ENCODE data around the gene KLF1.
"Not testable (repeated sequence)": the region's sequence is repeated elsewhere in the genome, so short reads cannot be mapped to it uniquely, and the experiment has no call there.

Gene KLF1

GRCh38 chr19:12891553-12892021 is 4.6 kb upstream of the KLF1 start:
- no peak for DNase-seq (ENCODE audit: extremely low read depth in 1 of 2, low read depth in 1 of 2)

- peak; percentile 89 to 96 for DNase-seq (ENCODE audit: extremely low read depth in 1 of 2, low read depth in 1 of 2)
These were observed 4.0 kb upstream of the KLF1 start, which contains the start of gene GCDH for GRCh38 chr19:12890787-12891552. TSS of gene GCDH (plus strand) at chr19:12891160. CDS start at chr19:12891305, 145 bp downstream.

- DNase-seq (ENCODE audit: extremely low read depth in 1 of 2, low read depth in 1 of 2): not testable (repeated sequence)
These were observed 3.3 kb upstream of the KLF1 start for GRCh38 chr19:12890299-12890786.

GRCh38 chr19:12888006-12888603 is 1.1 kb upstream of the KLF1 start:
- no peak for DNase-seq (ENCODE audit: extremely low read depth in 1 of 2, low read depth in 1 of 2)

GRCh38 chr19:12886651-12886968 is 391 bp downstream of the KLF1 start:
- no peak for DNase-seq (ENCODE audit: extremely low read depth in 1 of 2, low read depth in 1 of 2)

- no peak for DNase-seq (ENCODE audit: extremely low read depth in 1 of 2, low read depth in 1 of 2)
These were observed 1.0 kb downstream of the KLF1 start for GRCh38 chr19:12885749-12886650.

- peak; percentile 60 to 71 for DNase-seq (ENCODE audit: extremely low read depth in 1 of 2, low read depth in 1 of 2)
These were observed 1.9 kb downstream of the KLF1 start for GRCh38 chr19:12884926-12885748.

- DNase-seq (ENCODE audit: extremely low read depth in 1 of 2, low read depth in 1 of 2): no peak
These were observed 2.4 kb downstream of the KLF1 start for GRCh38 chr19:12884627-12884925.

GRCh38 chr19:12884202-12884601 is 2.8 kb downstream of the KLF1 start:
- no peak for DNase-seq (ENCODE audit: extremely low read depth in 1 of 2, low read depth in 1 of 2)

GRCh38 chr19:12882589-12882988 is 4.4 kb downstream of the KLF1 start:
- DNase-seq (ENCODE audit: extremely low read depth in 1 of 2, low read depth in 1 of 2): no peak

- DNase-seq (ENCODE audit: extremely low read depth in 1 of 2, low read depth in 1 of 2): peak; percentile 72 to 74
These were observed 5.7 kb downstream of the KLF1 start, which contains the start of gene DNASE2 for GRCh38 chr19:12881172-12881808. TSS of gene DNASE2 (minus strand) at chr19:12881449. CDS start at chr19:12881375, 74 bp downstream.

- DNase-seq (ENCODE audit: extremely low read depth in 1 of 2, low read depth in 1 of 2): no peak
These were observed 6.3 kb downstream of the KLF1 start for GRCh38 chr19:12880551-12881171.

- no peak for DNase-seq (ENCODE audit: extremely low read depth in 1 of 2, low read depth in 1 of 2)
These were observed 11.9 kb downstream of the KLF1 start for GRCh38 chr19:12875086-12875485.

- no peak for DNase-seq (ENCODE audit: extremely low read depth in 1 of 2, low read depth in 1 of 2)
These were observed 12.9 kb downstream of the KLF1 start for GRCh38 chr19:12873891-12874745.

- DNase-seq (ENCODE audit: extremely low read depth in 1 of 2, low read depth in 1 of 2): peak in 1 of 2 donors; percentile 32
These were observed 13.8 kb downstream of the KLF1 start for GRCh38 chr19:12872941-12873890.

GRCh38 chr19:12872255-12872654 is 14.7 kb downstream of the KLF1 start:
- no peak for DNase-seq (ENCODE audit: extremely low read depth in 1 of 2, low read depth in 1 of 2)

- no peak for DNase-seq (ENCODE audit: extremely low read depth in 1 of 2, low read depth in 1 of 2)
These were observed 15.3 kb downstream of the KLF1 start for GRCh38 chr19:12871681-12872080.

Data from activated CD8-positive, alpha-beta memory T cell treated with anti-CD3 and anti-CD28 coated beads for 1 hour (primary cell).